ENCODE measurements around the gene RAD51B. TPM values are rescaled to one million over a fixed set of nuclear protein-coding genes. Genes with fewer than 3 reads are reported as not detected.

The RAD51B gene
- total RNA-seq, 1 experiment from 2014 or later, result 29.9 TPM

GRCh38 chr14:67996235-67996634 is 176.7 kb downstream of the RAD51B start:
- no peaks in the 10 kb centered on the region for H3K79me2 ChIP-seq (ENCODE audit: low read depth)
- H3K4me1 ChIP-seq (replicated peaks; ENCODE audit: insufficient read depth), result peaks cover 7% of the 10 kb centered on the region; the same call in 1 of the 2 replicates
- H3K9me3 ChIP-seq (ENCODE audit: insufficient read depth, low read depth), result no peaks in the 10 kb centered on the region
- H3K27ac ChIP-seq, result no peak overlapping the region
- H3K9me2 ChIP-seq (ENCODE audit: insufficient read depth), result no peaks in the 10 kb centered on the region
- H4K20me1 ChIP-seq (ENCODE audit: insufficient read depth), result no peaks in the 10 kb centered on the region
- no peak overlapping the region for H2AFZ ChIP-seq
- no peak for DNase-seq
- ChIA-PET POLR2A (ENCODE audit: unreplicated experiment) (no interaction called here), CTCF (no interaction called here)
- no peaks in the 10 kb centered on the region for H3K36me3 ChIP-seq (ENCODE audit: low read depth)
- TF ChIP-seq EZH2 (IDR thresholded peaks at IDR 0.05; ENCODE audit: low read depth), result no peak
- TF ChIP-seq CTCF (conservative IDR thresholded peaks at IDR 0.05), result no peak
- H3K27me3 ChIP-seq (ENCODE audit: insufficient read depth, low read depth), result no peaks in the 10 kb centered on the region
- no peak overlapping the region for H3K4me2 ChIP-seq
- no TSS peak for BruUV-seq (replicated peaks)
- no peaks in the 10 kb centered on the region for H3F3A ChIP-seq (ENCODE audit: insufficient read depth, low read depth)
- H3K4me3 ChIP-seq, result no peak overlapping the region
- intact Hi-C loops (cut with micrococcal nuclease; ENCODE audit: unreplicated experiment), result no loop called here

- Histone ChIP-seq H3K9me2 (ENCODE audit: insufficient read depth) (no peaks in the 10 kb centered on the region), H4K20me1 (ENCODE audit: insufficient read depth) (no peaks in the 10 kb centered on the region), H3K36me3 (ENCODE audit: low read depth) (no peaks in the 10 kb centered on the region), H3K27ac (no peak overlapping the region), H3K4me1 (replicated peaks; ENCODE audit: insufficient read depth) (peaks cover 7% of the 10 kb centered on the region; the same call in 1 of the 2 replicates), H3K9me3 (ENCODE audit: insufficient read depth, low read depth) (no peaks in the 10 kb centered on the region), H3K4me2 (no peak overlapping the region), H2AFZ (no peak overlapping the region), H3F3A (ENCODE audit: insufficient read depth, low read depth) (no peaks in the 10 kb centered on the region), H3K79me2 (ENCODE audit: low read depth) (no peaks in the 10 kb centered on the region), H3K27me3 (ENCODE audit: insufficient read depth, low read depth) (no peaks in the 10 kb centered on the region), H3K4me3 (no peak overlapping the region)
- CTCF ChIA-PET, result no interaction called here
- no TSS peak for BruUV-seq (replicated peaks)
- intact Hi-C loops (cut with micrococcal nuclease; ENCODE audit: unreplicated experiment), result no loop called here
- no peak for DNase-seq
- POLR2A ChIA-PET (ENCODE audit: unreplicated experiment), result no interaction called here
- TF ChIP-seq EZH2 (IDR thresholded peaks at IDR 0.05; ENCODE audit: low read depth) (no peak), CTCF (conservative IDR thresholded peaks at IDR 0.05) (no peak)
These were observed 179.3 kb downstream of the RAD51B start for GRCh38 chr14:67998834-67999233.

DNA sequence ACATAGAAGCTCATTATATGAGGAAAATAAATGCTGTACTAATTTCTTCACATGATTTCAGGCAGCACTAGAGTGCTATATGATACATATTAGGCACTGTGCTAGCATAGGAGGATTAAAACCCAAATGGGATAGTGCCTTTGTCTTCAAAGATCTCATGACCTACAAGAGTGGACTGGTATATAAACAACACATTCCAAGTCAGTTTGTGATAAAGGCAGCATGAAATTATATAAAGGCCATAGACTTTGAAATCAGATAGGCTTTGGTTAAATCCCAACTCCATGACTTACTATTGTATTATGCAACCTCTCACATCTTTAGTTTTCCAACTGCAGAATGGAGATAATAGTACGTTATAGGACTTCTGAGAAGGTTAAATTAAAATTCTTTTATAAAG is 179.7 kb downstream of the RAD51B start:
- Histone ChIP-seq H3K4me2 (no peak overlapping the region), H3K9me2 (ENCODE audit: insufficient read depth) (no peaks in the 10 kb centered on the region), H3K27ac (no peak overlapping the region), H2AFZ (no peak overlapping the region), H3K36me3 (ENCODE audit: low read depth) (no peaks in the 10 kb centered on the region), H3K27me3 (ENCODE audit: insufficient read depth, low read depth) (no peaks in the 10 kb centered on the region), H3K9me3 (ENCODE audit: insufficient read depth, low read depth) (no peaks in the 10 kb centered on the region), H3K4me1 (replicated peaks; ENCODE audit: insufficient read depth) (peaks cover 7% of the 10 kb centered on the region; the same call in 1 of the 2 replicates), H3K79me2 (ENCODE audit: low read depth) (no peaks in the 10 kb centered on the region), H3K4me3 (no peak overlapping the region), H3F3A (ENCODE audit: insufficient read depth, low read depth) (no peaks in the 10 kb centered on the region), H4K20me1 (ENCODE audit: insufficient read depth) (no peaks in the 10 kb centered on the region)
- DNase-seq, result no peak
- ChIA-PET POLR2A (ENCODE audit: unreplicated experiment) (no interaction called here), CTCF (no interaction called here)
- BruUV-seq (replicated peaks), result no TSS peak
- intact Hi-C loops (cut with micrococcal nuclease; ENCODE audit: unreplicated experiment), result no loop called here
- TF ChIP-seq CTCF (conservative IDR thresholded peaks at IDR 0.05) (no peak), EZH2 (IDR thresholded peaks at IDR 0.05; ENCODE audit: low read depth) (no peak)
